ENCODE results near the gene SEZ6. TPM values are rescaled to one million over a fixed set of nuclear protein-coding genes. Genes with fewer than 3 reads are reported as not detected.

SEZ6 gene
- total RNA-seq, 1 donor from 2014 or later, result not detected

DNA sequence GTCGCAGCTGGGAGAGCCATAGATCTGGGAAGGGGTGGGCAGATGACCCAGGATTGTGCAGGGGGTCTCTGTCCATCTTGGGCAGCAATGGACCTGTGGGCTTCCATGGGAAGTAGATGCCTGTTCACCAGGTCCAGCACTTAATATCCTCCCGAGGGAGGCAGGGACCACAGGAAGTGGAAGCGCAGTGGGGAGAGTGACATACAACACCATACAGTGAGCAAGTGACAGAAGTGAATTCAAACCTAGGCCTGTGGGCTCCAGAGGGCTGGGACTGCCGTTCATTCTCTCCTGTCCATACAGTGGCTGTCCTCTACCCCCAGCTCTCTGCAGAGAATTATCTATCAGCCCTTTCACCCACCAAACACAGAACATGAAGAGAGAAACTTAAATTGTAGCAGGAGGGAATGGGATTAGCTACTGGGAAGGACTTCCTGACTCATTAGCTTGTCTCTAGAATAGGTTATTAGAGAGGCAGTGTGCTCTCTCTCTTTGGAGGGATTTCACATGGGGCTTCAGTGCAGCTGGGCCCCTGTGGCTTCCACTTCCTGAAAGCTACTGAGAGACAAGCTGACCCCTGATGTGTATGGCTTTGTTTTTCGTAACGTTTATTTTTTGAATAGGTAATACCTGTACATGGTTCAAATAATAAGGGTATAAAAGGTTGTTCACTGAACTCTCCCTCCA, 13.1 kb upstream of the SEZ6 start:
- Histone ChIP-seq H3K27ac (no peak overlapping the region), H3K9me3 (no peaks in the 10 kb centered on the region), H3K4me3 (no peak overlapping the region), H3K27me3 (peaks cover 7% of the 10 kb centered on the region), H3K36me3 (no peaks in the 10 kb centered on the region), H3K4me1 (peaks cover 7% of the 10 kb centered on the region)
- intact Hi-C loops (cut with DNase I), result no loop called here
- no peak for DNase-seq (ENCODE audit: extremely low spot score in 2 of 2)
- TF ChIP-seq POLR2AphosphoS5 (IDR thresholded peaks at IDR 0.05; ENCODE audit: insufficient read depth in 1 of 2, low read depth in 1 of 2) (no peak), POLR2A (IDR thresholded peaks at IDR 0.05) (no peak)
- TF ChIP-seq, protein P1, sequence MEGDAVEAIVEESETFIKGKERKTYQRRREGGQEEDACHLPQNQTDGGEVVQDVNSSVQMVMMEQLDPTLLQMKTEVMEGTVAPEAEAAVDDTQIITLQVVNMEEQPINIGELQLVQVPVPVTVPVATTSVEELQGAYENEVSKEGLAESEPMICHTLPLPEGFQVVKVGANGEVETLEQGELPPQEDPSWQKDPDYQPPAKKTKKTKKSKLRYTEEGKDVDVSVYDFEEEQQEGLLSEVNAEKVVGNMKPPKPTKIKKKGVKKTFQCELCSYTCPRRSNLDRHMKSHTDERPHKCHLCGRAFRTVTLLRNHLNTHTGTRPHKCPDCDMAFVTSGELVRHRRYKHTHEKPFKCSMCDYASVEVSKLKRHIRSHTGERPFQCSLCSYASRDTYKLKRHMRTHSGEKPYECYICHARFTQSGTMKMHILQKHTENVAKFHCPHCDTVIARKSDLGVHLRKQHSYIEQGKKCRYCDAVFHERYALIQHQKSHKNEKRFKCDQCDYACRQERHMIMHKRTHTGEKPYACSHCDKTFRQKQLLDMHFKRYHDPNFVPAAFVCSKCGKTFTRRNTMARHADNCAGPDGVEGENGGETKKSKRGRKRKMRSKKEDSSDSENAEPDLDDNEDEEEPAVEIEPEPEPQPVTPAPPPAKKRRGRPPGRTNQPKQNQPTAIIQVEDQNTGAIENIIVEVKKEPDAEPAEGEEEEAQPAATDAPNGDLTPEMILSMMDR (IDR thresholded peaks at IDR 0.05), result no peak

DNA sequence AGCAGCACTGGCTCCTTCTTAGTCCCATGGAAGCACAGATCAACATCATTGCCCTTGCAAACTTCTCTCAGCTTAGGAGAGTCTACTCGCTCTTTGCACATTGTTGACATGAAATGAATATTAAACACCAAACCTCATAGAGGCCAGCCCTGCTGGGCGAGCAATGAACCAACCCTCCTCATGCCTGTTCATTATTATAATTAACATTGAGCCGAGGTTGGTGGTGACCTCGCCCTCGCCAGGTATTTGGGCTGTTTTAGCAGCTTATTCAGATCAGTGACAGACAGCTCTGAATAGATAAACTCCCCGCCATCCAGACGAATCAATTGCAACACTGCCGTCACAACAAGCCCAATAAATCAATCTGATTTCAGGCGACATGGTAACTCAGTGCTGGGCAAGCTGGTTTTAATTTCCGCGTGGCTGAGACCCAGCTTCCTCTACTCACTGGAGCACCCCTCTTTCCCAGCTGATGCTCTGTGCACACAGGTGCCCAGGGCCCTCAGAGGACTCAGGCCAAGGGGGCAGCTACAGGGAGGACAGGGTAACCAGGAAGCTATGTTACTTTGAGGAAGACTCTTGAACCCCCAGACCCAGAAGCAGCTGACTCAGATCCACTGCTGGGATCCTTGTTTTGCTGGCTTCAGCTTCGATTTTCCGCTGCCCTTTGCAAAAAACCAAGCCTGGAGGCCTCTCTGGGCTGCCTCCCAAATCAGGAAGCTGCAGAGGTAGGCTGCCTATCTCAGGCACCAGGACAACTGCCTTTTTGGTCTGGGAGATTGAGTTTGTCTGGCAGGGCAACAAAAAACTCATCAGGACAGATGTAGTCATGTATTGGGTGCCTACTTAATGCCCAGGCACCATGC, 10.7 kb upstream of the SEZ6 start:
- Histone ChIP-seq H3K9me3 (no peaks in the 10 kb centered on the region), H3K27me3 (peaks cover 7% of the 10 kb centered on the region), H3K4me1 (peaks cover 7% of the 10 kb centered on the region), H3K4me3 (no peak overlapping the region), H3K36me3 (no peaks in the 10 kb centered on the region), H3K27ac (no peak overlapping the region)
- TF ChIP-seq POLR2A (IDR thresholded peaks at IDR 0.05) (no peak), POLR2AphosphoS5 (IDR thresholded peaks at IDR 0.05; ENCODE audit: insufficient read depth in 1 of 2, low read depth in 1 of 2) (no peak)
- TF ChIP-seq, protein P1 (IDR thresholded peaks at IDR 0.05), result no peak
- DNase-seq (ENCODE audit: extremely low spot score in 2 of 2), result no peak
- intact Hi-C loops (cut with DNase I), result no loop called here

DNA sequence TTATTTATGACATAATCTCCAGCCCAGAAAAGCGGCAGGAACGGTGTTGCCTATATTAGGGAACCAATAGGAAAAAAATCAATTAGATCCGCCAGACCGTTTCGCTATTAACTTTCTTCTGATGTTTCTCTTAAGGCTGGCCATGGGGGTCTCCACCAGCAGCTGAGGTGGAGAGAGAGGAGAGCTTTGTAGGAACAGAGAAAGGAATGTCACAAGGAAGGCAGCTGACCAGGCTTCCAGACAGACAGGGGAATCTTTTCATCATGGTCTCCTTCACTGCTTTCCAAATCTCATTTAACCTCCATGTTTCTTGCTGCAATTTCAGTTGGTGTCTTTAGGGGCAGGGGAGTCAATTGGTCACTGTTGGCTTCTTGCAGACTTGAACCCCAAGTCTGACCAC, 8.9 kb upstream of the SEZ6 start:
- H3K9me3 ChIP-seq, result no peaks in the 10 kb centered on the region
- H3K36me3 ChIP-seq, result no peaks in the 10 kb centered on the region
- H3K27ac ChIP-seq, result no peak overlapping the region
- no peak for DNase-seq (ENCODE audit: extremely low spot score in 2 of 2)
- no peak overlapping the region for H3K4me3 ChIP-seq
- TF ChIP-seq POLR2A (IDR thresholded peaks at IDR 0.05) (no peak), POLR2AphosphoS5 (IDR thresholded peaks at IDR 0.05; ENCODE audit: insufficient read depth in 1 of 2, low read depth in 1 of 2) (no peak)
- TF ChIP-seq, protein P1 (IDR thresholded peaks at IDR 0.05), result no peak
- H3K4me1 ChIP-seq, result peaks cover 4% of the 10 kb centered on the region
- H3K27me3 ChIP-seq, result no peaks in the 10 kb centered on the region
- intact Hi-C loops (cut with DNase I), result no loop called here

DNA sequence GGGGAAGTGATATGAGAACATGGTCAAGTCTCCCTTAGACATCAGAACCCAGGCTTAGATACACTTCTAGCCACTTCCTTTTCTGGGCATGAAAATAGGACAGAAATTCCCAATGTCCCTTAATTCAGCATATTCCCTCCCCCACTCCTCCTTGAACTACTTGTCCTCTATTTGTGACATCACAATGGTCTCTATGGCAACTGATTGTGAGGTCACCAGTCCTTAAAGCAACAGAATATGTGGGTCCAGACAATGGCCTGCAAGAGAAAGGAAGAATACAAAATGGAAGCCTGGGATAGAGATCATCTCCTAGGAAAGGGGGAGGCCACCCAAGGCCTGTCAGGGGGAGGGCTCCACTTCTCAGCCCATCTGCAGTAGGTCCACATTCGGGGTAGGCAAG, 6.7 kb upstream of the SEZ6 start:
- no peak overlapping the region for H3K4me3 ChIP-seq
- no peak overlapping the region for H3K27ac ChIP-seq
- no peaks in the 10 kb centered on the region for H3K4me1 ChIP-seq
- no peaks in the 10 kb centered on the region for H3K9me3 ChIP-seq
- no peaks in the 10 kb centered on the region for H3K36me3 ChIP-seq
- TF ChIP-seq POLR2AphosphoS5 (IDR thresholded peaks at IDR 0.05; ENCODE audit: insufficient read depth in 1 of 2, low read depth in 1 of 2) (no peak), POLR2A (IDR thresholded peaks at IDR 0.05) (no peak)
- TF ChIP-seq, protein P1 (IDR thresholded peaks at IDR 0.05), result no peak
- H3K27me3 ChIP-seq, result no peaks in the 10 kb centered on the region
- no peak for DNase-seq (ENCODE audit: extremely low spot score in 2 of 2)
- intact Hi-C loops (cut with DNase I), result no loop called here

DNA sequence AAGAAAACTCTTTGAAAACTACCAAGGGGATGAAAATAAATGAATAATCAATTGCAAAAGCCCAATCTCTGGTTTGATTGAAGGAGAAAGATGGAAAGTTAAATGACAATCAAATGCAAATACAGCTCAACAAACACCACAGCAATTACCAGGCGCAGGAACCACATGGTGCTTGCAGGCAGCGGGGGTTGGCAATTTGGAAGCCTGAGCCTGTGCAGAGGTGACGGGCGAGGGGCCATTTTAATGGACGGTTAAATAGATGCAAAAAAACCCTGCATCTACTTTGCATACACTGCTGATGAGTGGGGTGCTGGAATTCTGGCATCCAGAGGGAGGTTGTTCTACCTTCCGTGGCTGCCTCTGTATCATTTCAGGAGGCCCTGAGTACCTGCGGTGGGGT, 4.8 kb upstream of the SEZ6 start:
- Histone ChIP-seq H3K27ac (no peak overlapping the region), H3K4me1 (peaks cover 5% of the 10 kb centered on the region), H3K36me3 (no peaks in the 10 kb centered on the region), H3K27me3 (no peaks in the 10 kb centered on the region), H3K4me3 (no peak overlapping the region), H3K9me3 (no peaks in the 10 kb centered on the region)
- intact Hi-C loops (cut with DNase I), result no loop called here
- no peak for TF ChIP-seq POLR2AphosphoS5 (IDR thresholded peaks at IDR 0.05; ENCODE audit: insufficient read depth in 1 of 2, low read depth in 1 of 2)
- TF ChIP-seq, protein P1 (IDR thresholded peaks at IDR 0.05), result no peak
- no peak for TF ChIP-seq POLR2A (IDR thresholded peaks at IDR 0.05)
- no peak for DNase-seq (ENCODE audit: extremely low spot score in 2 of 2)

All from vagina (tissue), 2 donors.